GM23338 (cell line): ENCODE data around the gene PTPRN2. TPM values are rescaled to one million over a fixed set of nuclear protein-coding genes. Genes with fewer than 3 reads are reported as not detected.

ENCODE experiments used
- ATAC-seq: fragments of 200-7000 bp; cut with Tn5 transposase; 3 replicates; pipeline ENCODE4 v1.9.1; 2020
- DNase-seq: peaks from one replicate; pipeline ENCODE4 v3.0.0-alpha.2; 2015; ENCODE audit warnings: low spot score
- H2AFZ ChIP-seq: fragments of 200-600 bp; sonication (generic); 2 replicates; pipeline ENCODE4 v1.8.0; 2016; ENCODE audit warnings: antibody characterized with exemption, mild to moderate bottlenecking, moderate library complexity
- H3F3A ChIP-seq: fragments of 200-600 bp; sonication (generic); replicated peaks from 2 replicates; pipeline ENCODE4 v1.8.0; 2017; ENCODE audit warnings: antibody characterized with exemption, mixed run types, low read depth
- H3K27ac ChIP-seq: fragments of 200-600 bp; sonication (generic); 2 replicates; pipeline ENCODE4 v1.6.1; 2016; ENCODE audit warnings: low read depth
- H3K27me3 ChIP-seq: fragments of 200-600 bp; sonication (generic); 2 replicates; pipeline ENCODE4 v1.8.0; 2016; ENCODE audit warnings: mild to moderate bottlenecking, mixed run types, moderate library complexity; ENCODE audit not compliant: insufficient read depth
- H3K36me3 ChIP-seq: fragments of 200-600 bp; sonication (generic); 2 replicates; pipeline ENCODE4 v1.8.0; 2016; ENCODE audit warnings: mild to moderate bottlenecking; ENCODE audit not compliant: insufficient read depth
- H3K4me1 ChIP-seq: fragments of 200-600 bp; sonication (generic); 2 replicates; pipeline ENCODE4 v1.8.0; 2016; ENCODE audit warnings: mild to moderate bottlenecking, moderate library complexity; ENCODE audit not compliant: insufficient read depth
- H3K4me2 ChIP-seq: fragments of 200-600 bp; sonication (generic); 2 replicates; pipeline ENCODE4 v1.7.1; 2017; ENCODE audit warnings: mixed run types
- H3K4me3 ChIP-seq: fragments of 200-600 bp; sonication (generic); 2 replicates; pipeline ENCODE4 v1.6.1; 2016; ENCODE audit warnings: mixed run types
- H3K79me2 ChIP-seq: fragments of 200-600 bp; sonication (generic); replicated peaks from 2 replicates; pipeline ENCODE4 v1.8.0; 2017; ENCODE audit warnings: mild to moderate bottlenecking; ENCODE audit not compliant: insufficient read depth
- H3K9me2 ChIP-seq: fragments of 200-600 bp; sonication (generic); 2 replicates; pipeline ENCODE4 v1.8.0; 2017; ENCODE audit not compliant: insufficient read depth
- H4K20me1 ChIP-seq: fragments of 200-600 bp; sonication (generic); replicated peaks from 2 replicates; pipeline ENCODE4 v1.8.0; 2017; ENCODE audit warnings: mild to moderate bottlenecking; ENCODE audit not compliant: insufficient read depth
- H3K27ac Mint-ChIP-seq: 2 replicates; pipeline ENCODE4 v1.8.0; 2020; ENCODE audit warnings: inconsistent platforms, mild to moderate bottlenecking, moderate library complexity, mixed read lengths
- H3K27me3 Mint-ChIP-seq: 3 replicates; pipeline ENCODE4 v1.8.0; 2022; ENCODE audit warnings: low read depth, mild to moderate bottlenecking, moderate library complexity, mixed read lengths, inconsistent platforms; ENCODE audit not compliant: insufficient read depth, poor library complexity
- H3K36me3 Mint-ChIP-seq: 3 replicates; pipeline ENCODE4 v1.8.0; 2021; ENCODE audit warnings: low read depth, mild to moderate bottlenecking, inconsistent platforms, moderate library complexity, mixed read lengths
- H3K4me1 Mint-ChIP-seq: 3 replicates; pipeline ENCODE4 v1.8.0; 2020; ENCODE audit warnings: mild to moderate bottlenecking, inconsistent platforms, mixed read lengths
- H3K4me3 Mint-ChIP-seq: 3 replicates; pipeline ENCODE4 v1.8.0; 2021; ENCODE audit warnings: moderate library complexity, mild to moderate bottlenecking, inconsistent platforms, mixed read lengths
- H3K9me3 Mint-ChIP-seq: 3 replicates; pipeline ENCODE4 v1.8.0; 2020; ENCODE audit warnings: moderate library complexity, mild to moderate bottlenecking, inconsistent platforms, mixed read lengths
- CREB1 ChIP-seq: fragments of 250-450 bp; sonication (Bioruptor Pico); IDR thresholded peaks from 2 replicates; pipeline ENCODE4 v1.5.0; 2020; ENCODE audit warnings: low read depth, mild to moderate bottlenecking, moderate library complexity
- CTCF ChIP-seq, 2 experiments: fragments of 200-600 bp in 1 of 2; sonication (generic) in 1 of 2; conservative IDR thresholded peaks; 2 replicates each; pipeline versions ENCODE4 v1.5.1 to v1.6.1; 2016 to 2017; ENCODE audit warnings: antibody characterized with exemption in 2 of 2, low read depth in 2 of 2, mild to moderate bottlenecking in 2 of 2, moderate library complexity in 1 of 2
- ETS1 ChIP-seq: IDR thresholded peaks from 2 replicates; pipeline ENCODE4 v1.6.1; 2016; ENCODE audit warnings: antibody characterized with exemption
- EZH2 ChIP-seq: fragments of 200-600 bp; sonication (generic); IDR thresholded peaks from one replicate; pipeline ENCODE4 v1.8.0; 2017; ENCODE audit warnings: antibody characterized with exemption, mild to moderate bottlenecking, low read depth; ENCODE audit not compliant: unreplicated experiment
- EZH2phosphoT487 ChIP-seq: fragments of 200-600 bp; sonication (generic); IDR thresholded peaks from one replicate; pipeline ENCODE4 v1.8.1; 2018; ENCODE audit warnings: antibody characterized with exemption; ENCODE audit not compliant: unreplicated experiment
- JUNB ChIP-seq: IDR thresholded peaks from one replicate; pipeline ENCODE4 v1.6.1; 2016; ENCODE audit warnings: antibody characterized with exemption; ENCODE audit not compliant: unreplicated experiment
- NANOG ChIP-seq: IDR thresholded peaks from 2 replicates; pipeline ENCODE4 v1.6.1; 2016; ENCODE audit warnings: antibody characterized with exemption, borderline replicate concordance
- POLR2AphosphoS5 ChIP-seq: IDR thresholded peaks from 2 replicates; pipeline ENCODE4 v1.6.1; 2016; ENCODE audit warnings: antibody characterized with exemption, low read depth
- STAT1 ChIP-seq: IDR thresholded peaks from one replicate; pipeline ENCODE4 v1.6.1; 2016; ENCODE audit warnings: antibody characterized with exemption; ENCODE audit not compliant: unreplicated experiment
- ZNF114 ChIP-seq: fragments of 250-450 bp; sonication (Bioruptor Pico); IDR thresholded peaks from 2 replicates; pipeline ENCODE4 v1.5.0; 2020; ENCODE audit warnings: mild to moderate bottlenecking, moderate library complexity
- ZNF331 ChIP-seq: fragments of 250-450 bp; sonication (Bioruptor Pico); IDR thresholded peaks from 2 replicates; pipeline ENCODE4 v1.5.0; 2020; ENCODE audit warnings: low read depth, mild to moderate bottlenecking, moderate library complexity
- polyA plus RNA-seq: library from polyadenylated mRNA; unstranded; fragments of >200 nt; fragmentation: Nextera tagmentation; extraction: Ambion mirVana; gene quantifications from 2 replicates; pipeline ENCODE4 v1.2.1, GENCODE V29; 2016
- total RNA-seq: library from RNA; depleted of rRNA; stranded (reverse); fragments of >200 nt; shearing (Covaris generic); gene quantifications from 2 replicates; pipeline ENCODE4 v1.2.3, GENCODE V29; 2014
- TF ChIP-seq, protein P1 (sequence below): IDR thresholded peaks from one replicate; pipeline ENCODE4 v1.6.1; 2018; ENCODE audit warnings: antibody characterized with exemption; ENCODE audit not compliant: unreplicated experiment
- TF ChIP-seq, protein P2 (sequence below): fragments of 250-450 bp; sonication (Bioruptor Pico); IDR thresholded peaks from 2 replicates; pipeline ENCODE4 v1.5.0; 2020; ENCODE audit warnings: mild to moderate bottlenecking, moderate library complexity

The PTPRN2 gene
- total and polyA plus RNA-seq, 2 experiments from 2014 or later = 0.87 to 4.0 TPM

- peaks cover 10% of the 10 kb centered on the region for H3K27me3 Mint-ChIP-seq
- no peak overlapping the region for H3K4me3 Mint-ChIP-seq
- ATAC-seq (no peak), DNase-seq (no peak)
- no peaks in the 10 kb centered on the region for H4K20me1 ChIP-seq
- H3K4me1 Mint-ChIP-seq = no peaks in the 10 kb centered on the region
- H3K4me2 ChIP-seq = no peak overlapping the region
- no peak overlapping the region for H3K4me3 ChIP-seq
- peaks cover 93% of the 10 kb centered on the region for H3K9me3 Mint-ChIP-seq
- no peaks in the 10 kb centered on the region for H3K36me3 ChIP-seq
- TF ChIP-seq EZH2phosphoT487 (no peak), CTCF (conservative IDR thresholded peaks at IDR 0.05; ENCODE audit: low read depth in 2 of 2) (no peak), JUNB (no peak), ZNF114 (CRISPR knock-in tag) (no peak), ZNF331 (CRISPR knock-in tag) (no peak), EZH2 (no peak), STAT1 (no peak), ETS1 (no peak), NANOG (no peak), CREB1 (CRISPR knock-in tag) (no peak), POLR2AphosphoS5 (no peak)
- TF ChIP-seq, protein P1, sequence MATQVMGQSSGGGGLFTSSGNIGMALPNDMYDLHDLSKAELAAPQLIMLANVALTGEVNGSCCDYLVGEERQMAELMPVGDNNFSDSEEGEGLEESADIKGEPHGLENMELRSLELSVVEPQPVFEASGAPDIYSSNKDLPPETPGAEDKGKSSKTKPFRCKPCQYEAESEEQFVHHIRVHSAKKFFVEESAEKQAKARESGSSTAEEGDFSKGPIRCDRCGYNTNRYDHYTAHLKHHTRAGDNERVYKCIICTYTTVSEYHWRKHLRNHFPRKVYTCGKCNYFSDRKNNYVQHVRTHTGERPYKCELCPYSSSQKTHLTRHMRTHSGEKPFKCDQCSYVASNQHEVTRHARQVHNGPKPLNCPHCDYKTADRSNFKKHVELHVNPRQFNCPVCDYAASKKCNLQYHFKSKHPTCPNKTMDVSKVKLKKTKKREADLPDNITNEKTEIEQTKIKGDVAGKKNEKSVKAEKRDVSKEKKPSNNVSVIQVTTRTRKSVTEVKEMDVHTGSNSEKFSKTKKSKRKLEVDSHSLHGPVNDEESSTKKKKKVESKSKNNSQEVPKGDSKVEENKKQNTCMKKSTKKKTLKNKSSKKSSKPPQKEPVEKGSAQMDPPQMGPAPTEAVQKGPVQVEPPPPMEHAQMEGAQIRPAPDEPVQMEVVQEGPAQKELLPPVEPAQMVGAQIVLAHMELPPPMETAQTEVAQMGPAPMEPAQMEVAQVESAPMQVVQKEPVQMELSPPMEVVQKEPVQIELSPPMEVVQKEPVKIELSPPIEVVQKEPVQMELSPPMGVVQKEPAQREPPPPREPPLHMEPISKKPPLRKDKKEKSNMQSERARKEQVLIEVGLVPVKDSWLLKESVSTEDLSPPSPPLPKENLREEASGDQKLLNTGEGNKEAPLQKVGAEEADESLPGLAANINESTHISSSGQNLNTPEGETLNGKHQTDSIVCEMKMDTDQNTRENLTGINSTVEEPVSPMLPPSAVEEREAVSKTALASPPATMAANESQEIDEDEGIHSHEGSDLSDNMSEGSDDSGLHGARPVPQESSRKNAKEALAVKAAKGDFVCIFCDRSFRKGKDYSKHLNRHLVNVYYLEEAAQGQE = no peak
- TF ChIP-seq, protein P2, sequence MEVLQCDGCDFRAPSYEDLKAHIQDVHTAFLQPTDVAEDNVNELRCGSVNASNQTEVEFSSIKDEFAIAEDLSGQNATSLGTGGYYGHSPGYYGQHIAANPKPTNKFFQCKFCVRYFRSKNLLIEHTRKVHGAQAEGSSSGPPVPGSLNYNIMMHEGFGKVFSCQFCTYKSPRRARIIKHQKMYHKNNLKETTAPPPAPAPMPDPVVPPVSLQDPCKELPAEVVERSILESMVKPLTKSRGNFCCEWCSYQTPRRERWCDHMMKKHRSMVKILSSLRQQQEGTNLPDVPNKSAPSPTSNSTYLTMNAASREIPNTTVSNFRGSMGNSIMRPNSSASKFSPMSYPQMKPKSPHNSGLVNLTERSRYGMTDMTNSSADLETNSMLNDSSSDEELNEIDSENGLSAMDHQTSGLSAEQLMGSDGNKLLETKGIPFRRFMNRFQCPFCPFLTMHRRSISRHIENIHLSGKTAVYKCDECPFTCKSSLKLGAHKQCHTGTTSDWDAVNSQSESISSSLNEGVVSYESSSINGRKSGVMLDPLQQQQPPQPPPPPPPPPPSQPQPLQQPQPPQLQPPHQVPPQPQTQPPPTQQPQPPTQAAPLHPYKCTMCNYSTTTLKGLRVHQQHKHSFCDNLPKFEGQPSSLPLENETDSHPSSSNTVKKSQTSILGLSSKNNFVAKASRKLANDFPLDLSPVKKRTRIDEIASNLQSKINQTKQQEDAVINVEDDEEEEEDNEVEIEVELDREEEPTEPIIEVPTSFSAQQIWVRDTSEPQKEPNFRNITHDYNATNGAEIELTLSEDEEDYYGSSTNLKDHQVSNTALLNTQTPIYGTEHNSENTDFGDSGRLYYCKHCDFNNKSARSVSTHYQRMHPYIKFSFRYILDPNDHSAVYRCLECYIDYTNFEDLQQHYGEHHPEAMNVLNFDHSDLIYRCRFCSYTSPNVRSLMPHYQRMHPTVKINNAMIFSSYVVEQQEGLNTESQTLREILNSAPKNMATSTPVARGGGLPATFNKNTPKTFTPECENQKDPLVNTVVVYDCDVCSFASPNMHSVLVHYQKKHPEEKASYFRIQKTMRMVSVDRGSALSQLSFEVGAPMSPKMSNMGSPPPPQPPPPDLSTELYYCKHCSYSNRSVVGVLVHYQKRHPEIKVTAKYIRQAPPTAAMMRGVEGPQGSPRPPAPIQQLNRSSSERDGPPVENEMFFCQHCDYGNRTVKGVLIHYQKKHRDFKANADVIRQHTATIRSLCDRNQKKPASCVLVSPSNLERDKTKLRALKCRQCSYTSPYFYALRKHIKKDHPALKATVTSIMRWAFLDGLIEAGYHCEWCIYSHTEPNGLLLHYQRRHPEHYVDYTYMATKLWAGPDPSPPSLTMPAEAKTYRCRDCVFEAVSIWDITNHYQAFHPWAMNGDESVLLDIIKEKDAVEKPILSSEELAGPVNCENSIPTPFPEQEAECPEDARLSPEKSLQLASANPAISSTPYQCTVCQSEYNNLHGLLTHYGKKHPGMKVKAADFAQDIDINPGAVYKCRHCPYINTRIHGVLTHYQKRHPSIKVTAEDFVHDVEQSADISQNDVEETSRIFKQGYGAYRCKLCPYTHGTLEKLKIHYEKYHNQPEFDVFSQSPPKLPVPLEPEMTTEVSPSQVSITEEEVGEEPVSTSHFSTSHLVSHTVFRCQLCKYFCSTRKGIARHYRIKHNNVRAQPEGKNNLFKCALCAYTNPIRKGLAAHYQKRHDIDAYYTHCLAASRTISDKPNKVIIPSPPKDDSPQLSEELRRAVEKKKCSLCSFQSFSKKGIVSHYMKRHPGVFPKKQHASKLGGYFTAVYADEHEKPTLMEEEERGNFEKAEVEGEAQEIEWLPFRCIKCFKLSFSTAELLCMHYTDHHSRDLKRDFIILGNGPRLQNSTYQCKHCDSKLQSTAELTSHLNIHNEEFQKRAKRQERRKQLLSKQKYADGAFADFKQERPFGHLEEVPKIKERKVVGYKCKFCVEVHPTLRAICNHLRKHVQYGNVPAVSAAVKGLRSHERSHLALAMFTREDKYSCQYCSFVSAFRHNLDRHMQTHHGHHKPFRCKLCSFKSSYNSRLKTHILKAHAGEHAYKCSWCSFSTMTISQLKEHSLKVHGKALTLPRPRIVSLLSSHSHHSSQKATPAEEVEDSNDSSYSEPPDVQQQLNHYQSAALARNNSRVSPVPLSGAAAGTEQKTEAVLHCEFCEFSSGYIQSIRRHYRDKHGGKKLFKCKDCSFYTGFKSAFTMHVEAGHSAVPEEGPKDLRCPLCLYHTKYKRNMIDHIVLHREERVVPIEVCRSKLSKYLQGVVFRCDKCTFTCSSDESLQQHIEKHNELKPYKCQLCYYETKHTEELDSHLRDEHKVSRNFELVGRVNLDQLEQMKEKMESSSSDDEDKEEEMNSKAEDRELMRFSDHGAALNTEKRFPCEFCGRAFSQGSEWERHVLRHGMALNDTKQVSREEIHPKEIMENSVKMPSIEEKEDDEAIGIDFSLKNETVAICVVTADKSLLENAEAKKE (CRISPR knock-in tag) = no peak
- no peak overlapping the region for H3K27ac Mint-ChIP-seq
- H3K9me2 ChIP-seq = no peaks in the 10 kb centered on the region
- no peaks in the 10 kb centered on the region for H3K4me1 ChIP-seq
- peaks cover 71% of the 10 kb centered on the region for H3K36me3 Mint-ChIP-seq
- no peak overlapping the region for H2AFZ ChIP-seq
- no peaks in the 10 kb centered on the region for H3K79me2 ChIP-seq
- H3K27me3 ChIP-seq = no peaks in the 10 kb centered on the region
- no peaks in the 10 kb centered on the region for H3F3A ChIP-seq
- no peak overlapping the region for H3K27ac ChIP-seq
Measured at GRCh38 chr7:157719705-157720655, 867.6 kb downstream of the PTPRN2 start.
